Fibroblast of mammary gland (primary cell): ENCODE data around the gene BANK1.

ENCODE experiments used
- DNase-seq: peaks from one replicate; pipeline ENCODE4 v3.0.0-alpha.2; 2010; ENCODE audit warnings: low read depth
- H3K4me3 ChIP-seq: 2 replicates; pipeline ENCODE4 v1.5.1; 2011; ENCODE audit warnings: low read depth, mild to moderate bottlenecking, low read length, moderate library complexity; ENCODE audit not compliant: control insufficient read depth
- TF ChIP-seq, protein P1 (sequence below): conservative IDR thresholded peaks from 2 replicates; pipeline ENCODE4 v1.5.1; 2011; ENCODE audit warnings: low read depth, low read length, inconsistent platforms; ENCODE audit not compliant: control insufficient read depth, insufficient read depth

BANK1 gene

GRCh38 chr4:101763576-101763975, 27.0 kb upstream of the BANK1 start:
- no peak overlapping the region for H3K4me3 ChIP-seq
- no peak for DNase-seq
- TF ChIP-seq, protein P1, sequence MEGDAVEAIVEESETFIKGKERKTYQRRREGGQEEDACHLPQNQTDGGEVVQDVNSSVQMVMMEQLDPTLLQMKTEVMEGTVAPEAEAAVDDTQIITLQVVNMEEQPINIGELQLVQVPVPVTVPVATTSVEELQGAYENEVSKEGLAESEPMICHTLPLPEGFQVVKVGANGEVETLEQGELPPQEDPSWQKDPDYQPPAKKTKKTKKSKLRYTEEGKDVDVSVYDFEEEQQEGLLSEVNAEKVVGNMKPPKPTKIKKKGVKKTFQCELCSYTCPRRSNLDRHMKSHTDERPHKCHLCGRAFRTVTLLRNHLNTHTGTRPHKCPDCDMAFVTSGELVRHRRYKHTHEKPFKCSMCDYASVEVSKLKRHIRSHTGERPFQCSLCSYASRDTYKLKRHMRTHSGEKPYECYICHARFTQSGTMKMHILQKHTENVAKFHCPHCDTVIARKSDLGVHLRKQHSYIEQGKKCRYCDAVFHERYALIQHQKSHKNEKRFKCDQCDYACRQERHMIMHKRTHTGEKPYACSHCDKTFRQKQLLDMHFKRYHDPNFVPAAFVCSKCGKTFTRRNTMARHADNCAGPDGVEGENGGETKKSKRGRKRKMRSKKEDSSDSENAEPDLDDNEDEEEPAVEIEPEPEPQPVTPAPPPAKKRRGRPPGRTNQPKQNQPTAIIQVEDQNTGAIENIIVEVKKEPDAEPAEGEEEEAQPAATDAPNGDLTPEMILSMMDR = no peak

GRCh38 chr4:101774807-101775206, 15.7 kb upstream of the BANK1 start:
- no peak overlapping the region for H3K4me3 ChIP-seq
- TF ChIP-seq, protein P1 = no peak
- DNase-seq = peak; percentile 60

DNA sequence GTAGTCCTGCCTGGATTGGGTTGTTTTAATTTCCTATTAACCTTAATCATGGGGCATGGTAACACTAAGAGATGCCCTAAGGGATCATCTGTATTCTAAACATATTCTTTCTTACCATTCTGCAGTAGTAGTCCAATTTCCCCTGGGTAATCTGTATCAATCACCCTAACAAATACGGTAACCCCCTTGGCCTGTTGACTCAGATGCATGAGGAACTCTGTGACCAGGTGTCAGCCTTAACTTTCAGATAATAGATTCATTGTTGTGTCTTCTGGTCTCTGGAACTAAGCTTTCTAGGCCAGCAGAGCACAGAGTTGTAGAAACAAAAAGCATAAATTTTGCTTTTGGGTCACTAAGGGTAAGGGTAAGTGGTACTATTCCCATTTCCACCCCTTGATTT, 13.1 kb upstream of the BANK1 start:
- no peak for DNase-seq
- H3K4me3 ChIP-seq = no peak overlapping the region
- TF ChIP-seq, protein P1 = no peak

GRCh38 chr4:101780284-101780683, 10.2 kb upstream of the BANK1 start:
- H3K4me3 ChIP-seq = no peak overlapping the region
- DNase-seq = no peak
- TF ChIP-seq, protein P1 = no peak

- TF ChIP-seq, protein P1 = no peak
- DNase-seq = no peak
- H3K4me3 ChIP-seq = no peak overlapping the region
These were observed 8.0 kb upstream of the BANK1 start for GRCh38 chr4:101782546-101782945.

DNA sequence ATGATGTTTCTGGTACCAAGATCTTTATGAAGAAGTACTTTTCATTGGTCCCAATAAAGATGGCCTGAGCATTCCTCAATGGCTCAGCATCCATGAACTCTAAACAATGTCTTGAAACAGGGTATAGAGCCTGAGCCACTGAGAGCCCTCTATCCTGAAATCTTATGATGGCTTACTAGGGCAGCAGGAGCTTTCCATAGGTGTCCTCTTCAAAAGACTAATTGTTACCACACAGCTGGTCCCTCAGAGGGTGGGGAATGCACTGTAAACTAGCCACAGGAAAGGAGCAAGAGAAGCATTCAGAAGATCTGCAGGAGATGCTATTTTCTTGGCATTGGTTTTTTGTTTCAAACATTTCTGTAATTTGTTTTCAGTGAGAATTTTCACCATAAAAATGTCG, 5.6 kb upstream of the BANK1 start:
- H3K4me3 ChIP-seq = no peak overlapping the region
- no peak for DNase-seq
- TF ChIP-seq, protein P1 = no peak

GRCh38 chr4:101785486-101785885, 5.0 kb upstream of the BANK1 start:
- H3K4me3 ChIP-seq = no peak overlapping the region
- TF ChIP-seq, protein P1 = no peak
- DNase-seq = no peak
